Right atrium auricular region (tissue), 2 donors: ENCODE data around the gene POU6F2. TPM values are rescaled to one million over a fixed set of nuclear protein-coding genes. Genes with fewer than 3 reads are reported as not detected.
"Not testable (repeated sequence)": the region's sequence is repeated elsewhere in the genome, so short reads cannot be mapped to it uniquely, and the experiment has no call there.

Experiments used
- DNase-seq: peaks from one replicate; pipeline ENCODE4 v3.0.0-alpha.2; 2019; ENCODE audit warnings: low spot score
- H3K27ac ChIP-seq, 2 donors: fragments of 200-600 bp; sonication (generic); 1 replicate in 1 of 2; 2 replicates in 1 of 2; pipeline ENCODE4 v1.5.1; 2016 to 2019
- H3K27me3 ChIP-seq, 2 donors: fragments of 200-600 bp; sonication (generic); one replicate each; pipeline versions ENCODE4 v1.5.1 to v1.6.0; 2017 to 2019
- H3K36me3 ChIP-seq: fragments of 200-600 bp; sonication (generic); one replicate; pipeline ENCODE4 v1.5.1; 2016
- H3K4me1 ChIP-seq, 2 donors: fragments of 200-600 bp; sonication (generic); one replicate each; pipeline versions ENCODE4 v1.5.1 to v1.6.0; 2017 to 2019
- H3K4me3 ChIP-seq, 2 donors: fragments of 200-600 bp; sonication (generic); 1 replicate in 1 of 2; 2 replicates in 1 of 2; pipeline ENCODE4 v1.5.1; 2017 to 2019; ENCODE audit warnings: mild to moderate bottlenecking in 1 of 2, moderate library complexity in 1 of 2
- H3K9me3 ChIP-seq, 2 donors: fragments of 200-600 bp; sonication (generic); one replicate each; pipeline ENCODE4 v1.5.1; 2019
- total RNA-seq, 2 donors: library from RNA; depleted of rRNA; stranded (reverse); fragments of >200 nt; gene quantifications; one replicate each; pipeline ENCODE4 v1.1.0, GENCODE V29; 2016
- TF ChIP-seq, protein P1 (sequence below), 2 donors: fragments of 200-600 bp; sonication (generic); IDR thresholded peaks; one replicate each; pipeline ENCODE4 v1.5.1; 2019; ENCODE audit warnings: antibody characterized with exemption in 2 of 2

Gene POU6F2
- total RNA-seq, 2 donors from 2014 or later = 0.85 to 1.5 TPM

DNA sequence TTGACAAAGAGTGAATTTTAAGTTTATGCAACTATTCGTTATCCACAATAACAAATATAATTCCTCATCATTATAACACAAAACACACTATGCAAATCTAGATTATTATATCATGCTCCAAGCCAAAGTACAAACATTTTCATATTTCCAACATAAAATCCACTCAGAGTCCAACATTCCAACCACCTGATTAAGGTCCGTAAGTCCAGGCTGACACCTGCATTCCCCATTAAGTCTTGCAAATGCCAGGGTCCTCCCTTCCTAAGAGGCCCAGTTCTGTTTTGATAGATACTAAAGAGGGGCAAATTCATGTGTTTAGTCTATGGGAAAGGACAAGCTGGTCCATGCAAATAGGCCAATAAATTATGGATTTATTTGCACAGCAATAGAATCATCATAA, 206.1 kb downstream of the POU6F2 start:
- TF ChIP-seq, protein P1, sequence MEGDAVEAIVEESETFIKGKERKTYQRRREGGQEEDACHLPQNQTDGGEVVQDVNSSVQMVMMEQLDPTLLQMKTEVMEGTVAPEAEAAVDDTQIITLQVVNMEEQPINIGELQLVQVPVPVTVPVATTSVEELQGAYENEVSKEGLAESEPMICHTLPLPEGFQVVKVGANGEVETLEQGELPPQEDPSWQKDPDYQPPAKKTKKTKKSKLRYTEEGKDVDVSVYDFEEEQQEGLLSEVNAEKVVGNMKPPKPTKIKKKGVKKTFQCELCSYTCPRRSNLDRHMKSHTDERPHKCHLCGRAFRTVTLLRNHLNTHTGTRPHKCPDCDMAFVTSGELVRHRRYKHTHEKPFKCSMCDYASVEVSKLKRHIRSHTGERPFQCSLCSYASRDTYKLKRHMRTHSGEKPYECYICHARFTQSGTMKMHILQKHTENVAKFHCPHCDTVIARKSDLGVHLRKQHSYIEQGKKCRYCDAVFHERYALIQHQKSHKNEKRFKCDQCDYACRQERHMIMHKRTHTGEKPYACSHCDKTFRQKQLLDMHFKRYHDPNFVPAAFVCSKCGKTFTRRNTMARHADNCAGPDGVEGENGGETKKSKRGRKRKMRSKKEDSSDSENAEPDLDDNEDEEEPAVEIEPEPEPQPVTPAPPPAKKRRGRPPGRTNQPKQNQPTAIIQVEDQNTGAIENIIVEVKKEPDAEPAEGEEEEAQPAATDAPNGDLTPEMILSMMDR (IDR thresholded peaks at IDR 0.05) = no peak
- no peak overlapping the region for H3K27ac ChIP-seq
- H3K4me3 ChIP-seq = no peak overlapping the region
- H3K4me1 ChIP-seq = no peaks in the 10 kb centered on the region
- H3K27me3 ChIP-seq = no peaks in the 10 kb centered on the region
- H3K9me3 ChIP-seq = no peaks in the 10 kb centered on the region
- no peak for DNase-seq
- H3K36me3 ChIP-seq = no peaks in the 10 kb centered on the region

DNA sequence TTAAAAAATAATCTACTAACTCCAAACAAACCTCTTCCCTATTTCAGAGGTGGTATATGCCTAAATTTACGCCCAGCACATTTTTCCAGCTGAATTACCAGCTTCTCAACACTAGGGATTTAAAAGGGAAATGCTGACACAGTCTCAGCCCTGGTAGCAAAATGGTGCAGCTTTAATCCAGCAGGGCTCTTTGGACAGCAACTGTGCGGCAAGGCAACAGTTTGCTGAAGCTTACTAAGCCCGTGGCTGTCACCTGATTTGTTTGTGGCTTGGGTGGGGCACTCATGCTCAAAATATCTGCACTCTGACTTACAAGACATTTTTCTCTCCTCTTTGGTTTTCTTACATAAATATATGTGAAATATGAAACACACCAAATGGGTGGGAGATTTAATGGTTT, 206.7 kb downstream of the POU6F2 start:
- H3K9me3 ChIP-seq = no peaks in the 10 kb centered on the region
- TF ChIP-seq, protein P1 (IDR thresholded peaks at IDR 0.05) = no peak
- no peaks in the 10 kb centered on the region for H3K4me1 ChIP-seq

DNA sequence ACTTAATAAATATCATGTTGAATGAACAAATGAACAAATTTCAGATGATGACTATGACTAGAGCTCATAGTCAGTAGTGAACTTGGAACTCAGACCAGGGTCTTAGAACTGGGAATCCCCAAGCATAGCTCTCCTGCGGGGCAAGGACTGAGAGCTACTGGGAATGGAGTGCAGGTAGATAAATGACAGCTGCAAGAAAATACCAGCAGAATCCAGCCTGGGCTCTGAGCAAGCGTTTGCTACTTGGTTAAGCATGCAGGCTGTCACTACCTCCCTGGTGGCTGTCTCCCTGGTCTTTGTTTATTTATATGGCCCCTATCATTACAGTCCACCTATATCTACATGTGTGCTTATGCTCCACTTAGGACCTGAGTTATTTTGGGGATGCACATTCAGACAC, 208.4 kb downstream of the POU6F2 start:
- DNase-seq = no peak

More for the DNA sequence above, 206.7 kb downstream of the POU6F2 start:
- no peaks in the 10 kb centered on the region for H3K36me3 ChIP-seq
- H3K27me3 ChIP-seq = no peaks in the 10 kb centered on the region
- H3K4me3 ChIP-seq = no peak overlapping the region
- no peak overlapping the region for H3K27ac ChIP-seq
- no peak for DNase-seq

DNA sequence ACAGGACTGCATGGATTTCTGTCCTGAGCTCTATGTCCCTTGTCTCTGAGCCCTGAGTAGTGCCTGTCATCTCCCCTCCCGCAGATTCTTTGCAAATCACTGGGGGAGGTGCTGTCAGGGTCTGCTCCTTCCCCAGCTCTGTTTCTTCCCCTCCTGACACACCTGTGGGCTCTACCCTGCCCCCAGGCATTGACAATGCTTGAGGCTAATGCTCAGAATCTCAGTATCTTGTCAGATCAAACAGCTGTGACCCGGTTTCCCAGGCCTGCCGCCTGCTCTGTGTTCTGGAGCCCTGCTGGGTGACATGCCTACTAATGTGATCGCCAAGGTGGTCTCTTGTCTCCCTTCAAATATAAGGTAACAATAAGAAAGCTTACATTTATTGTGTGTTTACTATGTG, 209.0 kb downstream of the POU6F2 start:
- Histone ChIP-seq H3K9me3 (no peaks in the 10 kb centered on the region), H3K27ac (no peak overlapping the region), H3K36me3 (no peaks in the 10 kb centered on the region), H3K4me3 (no peak overlapping the region), H3K4me1 (no peaks in the 10 kb centered on the region), H3K27me3 (no peaks in the 10 kb centered on the region)
- DNase-seq = no peak
- TF ChIP-seq, protein P1 (IDR thresholded peaks at IDR 0.05) = no peak

More for the DNA sequence above, 208.4 kb downstream of the POU6F2 start:
- no peaks in the 10 kb centered on the region for H3K36me3 ChIP-seq
- TF ChIP-seq, protein P1 (IDR thresholded peaks at IDR 0.05) = no peak
- no peak overlapping the region for H3K4me3 ChIP-seq
- H3K4me1 ChIP-seq = no peaks in the 10 kb centered on the region
- H3K27ac ChIP-seq = no peak overlapping the region
- no peaks in the 10 kb centered on the region for H3K27me3 ChIP-seq
- no peaks in the 10 kb centered on the region for H3K9me3 ChIP-seq

- Histone ChIP-seq H3K27ac (no peak overlapping the region), H3K4me1 (no peaks in the 10 kb centered on the region), H3K36me3 (no peaks in the 10 kb centered on the region), H3K9me3 (no peaks in the 10 kb centered on the region), H3K27me3 (no peaks in the 10 kb centered on the region), H3K4me3 (no peak overlapping the region)
- TF ChIP-seq, protein P1 (IDR thresholded peaks at IDR 0.05) = no peak
- no peak for DNase-seq
Observed at GRCh38 chr7:39187130-39187529, 209.4 kb downstream of the POU6F2 start.

DNA sequence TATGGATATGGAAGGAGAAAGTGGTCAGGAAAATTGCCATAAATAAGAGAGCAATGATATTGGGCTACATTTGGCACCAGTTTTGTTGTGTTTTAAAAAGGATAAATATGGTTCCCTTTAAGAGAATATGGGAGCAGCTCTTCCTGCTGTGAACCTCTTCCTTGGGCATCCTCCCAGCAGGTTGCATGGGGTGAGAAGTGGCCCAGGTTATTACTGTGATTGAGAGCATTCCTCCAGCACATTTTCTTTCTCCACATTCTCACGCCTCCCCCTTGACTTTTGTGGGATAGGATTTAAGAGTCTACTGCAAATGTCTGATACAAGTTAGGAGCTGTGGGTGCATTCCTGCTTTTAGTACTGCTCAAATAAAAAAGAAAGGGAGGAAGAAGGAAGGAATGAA, 214.8 kb downstream of the POU6F2 start:
- Histone ChIP-seq H3K27ac (no peak overlapping the region), H3K27me3 (no peaks in the 10 kb centered on the region), H3K4me1 (no peaks in the 10 kb centered on the region), H3K4me3 (no peak overlapping the region), H3K36me3 (no peaks in the 10 kb centered on the region), H3K9me3 (no peaks in the 10 kb centered on the region)
- TF ChIP-seq, protein P1 (IDR thresholded peaks at IDR 0.05) = no peak
- no peak for DNase-seq

DNA sequence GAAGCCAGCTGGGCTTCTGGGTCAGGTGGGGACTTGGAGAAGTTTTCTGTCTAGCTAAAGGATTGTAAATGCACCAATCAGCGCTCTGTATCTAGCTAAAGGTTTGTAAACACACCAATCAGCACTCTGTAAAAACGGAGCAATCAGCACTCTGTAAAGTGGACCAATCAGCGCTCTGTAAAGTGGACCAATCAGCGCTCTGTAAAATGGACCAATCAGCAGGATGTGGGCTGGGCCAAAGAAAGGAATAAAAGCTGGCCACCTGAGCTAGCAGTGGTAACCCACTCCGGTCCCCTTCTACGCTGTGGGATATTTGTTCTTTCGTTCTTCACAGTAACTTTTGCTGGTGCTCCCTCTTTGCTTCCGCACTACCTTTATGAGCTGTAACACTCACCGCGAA, 216.7 kb downstream of the POU6F2 start:
- DNase-seq, H3K4me3 ChIP-seq, H3K9me3 ChIP-seq: not testable (repeated sequence)

More for the DNA sequence above, 216.7 kb downstream of the POU6F2 start:
- H3K36me3 ChIP-seq, H3K4me1 ChIP-seq, H3K27ac ChIP-seq, H3K27me3 ChIP-seq: not testable (repeated sequence)
